ENCODE results near the gene GDPD1. TPM values are rescaled to one million over a fixed set of nuclear protein-coding genes. Genes with fewer than 3 reads are reported as not detected.

Gene GDPD1
- total and polyA plus RNA-seq, 9 of the 15 experiments (the other 6 are each of a cell fraction or from before 2014, with no cell fraction given), result 5.7 to 15.2 (median 9.3) TPM

GRCh38 chr17:59190806-59191205, 29.5 kb upstream of the GDPD1 start:
- Histone ChIP-seq H3K79me2 (ENCODE audit: control insufficient read depth, insufficient read depth, low read length) (no peaks in the 10 kb centered on the region), H3K4me1 (replicated peaks in 1 of 2; ENCODE audit: control insufficient read depth in 2 of 2, insufficient read depth in 2 of 2, low read length in 2 of 2) (no peaks in the 10 kb centered on the region), H3K9ac (ENCODE audit: insufficient read depth in 1 of 2, low read depth in 2 of 2, low read length in 2 of 2) (no peak overlapping the region), H3K4me3 (no peak overlapping the region), H3K27ac (ENCODE audit: extremely low read depth, low read depth, low read length) (no peak overlapping the region), H3K9me1 (ENCODE audit: control insufficient read depth, insufficient read depth, low read length) (no peaks in the 10 kb centered on the region), H3K36me3 (ENCODE audit: control insufficient read depth, insufficient read depth, low read length) (peaks cover 68% of the 10 kb centered on the region), H3K27me3 (ENCODE audit: control insufficient read depth in 2 of 2, insufficient read depth in 2 of 2, low read length in 2 of 2) (no peaks in the 10 kb centered on the region), H3K4me2 (ENCODE audit: insufficient read depth, low read length) (no peak overlapping the region), H4K20me1 (replicated peaks; ENCODE audit: control insufficient read depth, insufficient read depth, low read length) (no peaks in the 10 kb centered on the region), H2AFZ (ENCODE audit: low read depth, low read length) (no peak overlapping the region), H3K9me3 (replicated peaks; ENCODE audit: control insufficient read depth, insufficient read depth, low read depth, low read length) (no peaks in the 10 kb centered on the region)
- POLR2A ChIA-PET, result no interaction called here
- DNase-seq (ENCODE audit: extremely low read depth in 1 of 4, low spot score in 3 of 4) (no peak), FAIRE-seq (no peak), ATAC-seq (no peak)
- CTCF ChIA-PET (ENCODE audit: low intra/inter-chr PET ratio), result no interaction called here
- TF ChIP-seq COPS2 (conservative IDR thresholded peaks at IDR 0.05) (no peak), SOX6 (IDR thresholded peaks at IDR 0.05) (no peak), RBM25 (IDR thresholded peaks at IDR 0.05; ENCODE audit: low read depth, low read length, severe bottlenecking) (no peak), MAFK (IDR thresholded peaks at IDR 0.05; ENCODE audit: low read length) (no peak), ZNF431 (CRISPR knock-in tag; IDR thresholded peaks at IDR 0.05) (no peak), GABPA (tag; conservative IDR thresholded peaks at IDR 0.05; ENCODE audit: low read depth) (no peak), HBP1 (CRISPR knock-in tag; IDR thresholded peaks at IDR 0.05) (no peak)
- TF ChIP-seq, protein P1, sequence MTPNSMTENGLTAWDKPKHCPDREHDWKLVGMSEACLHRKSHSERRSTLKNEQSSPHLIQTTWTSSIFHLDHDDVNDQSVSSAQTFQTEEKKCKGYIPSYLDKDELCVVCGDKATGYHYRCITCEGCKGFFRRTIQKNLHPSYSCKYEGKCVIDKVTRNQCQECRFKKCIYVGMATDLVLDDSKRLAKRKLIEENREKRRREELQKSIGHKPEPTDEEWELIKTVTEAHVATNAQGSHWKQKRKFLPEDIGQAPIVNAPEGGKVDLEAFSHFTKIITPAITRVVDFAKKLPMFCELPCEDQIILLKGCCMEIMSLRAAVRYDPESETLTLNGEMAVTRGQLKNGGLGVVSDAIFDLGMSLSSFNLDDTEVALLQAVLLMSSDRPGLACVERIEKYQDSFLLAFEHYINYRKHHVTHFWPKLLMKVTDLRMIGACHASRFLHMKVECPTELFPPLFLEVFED (CRISPR knock-in tag; conservative IDR thresholded peaks at IDR 0.05), result no peak
- 75% methylated on average over 2 of the region's 2 CpGs for WGBS (ENCODE audit: insufficient coverage, low coverage, missing lambda C conversion rate)
- in situ Hi-C loops (cut with MboI), result no loop called here
- intact Hi-C loops (cut with micrococcal nuclease), result no loop called here
- no TSS peak for BruUV-seq (replicated peaks)

All from K562 (cell line).